Activated CD4-positive, alpha-beta T cell treated with anti-CD3 and anti-CD28 coated beads for 36 hours (primary cell): ENCODE measurements around the gene SSX2IP. TPM values are rescaled to one million over a fixed set of nuclear protein-coding genes. Genes with fewer than 3 reads are reported as not detected.
"Not testable (repeated sequence)": the region's sequence is repeated elsewhere in the genome, so short reads cannot be mapped to it uniquely, and the experiment has no call there.

Experiments
- ATAC-seq: fragments of 200-7000 bp; cut with Tn5 transposase; one replicate; pipeline ENCODE4 v1.10.0; 2021; ENCODE audit warnings: mild to moderate bottlenecking, moderate library complexity
- CTCF ChIA-PET: fragments of 350-600 bp; sonication (Branson Sonifier 250); formaldehyde crosslinking; loops from one replicate; lab custom pipeline; 2021; ENCODE audit warnings: antibody characterized with exemption; lab: Charles Lee
- POLR2A ChIA-PET: fragments of 350-600 bp; sonication (Branson Sonifier 250); formaldehyde crosslinking; loops from one replicate; lab custom pipeline; 2021; ENCODE audit warnings: antibody characterized with exemption, inconsistent platforms; lab: Charles Lee
- DNase-seq: peaks from one replicate; pipeline ENCODE4 v3.0.0-alpha.2; 2020
- H3K27ac Mint-ChIP-seq: one replicate; pipeline ENCODE4 v1.8.0; 2021; ENCODE audit warnings: mixed read lengths
- H3K27me3 Mint-ChIP-seq: one replicate; pipeline ENCODE4 v1.8.0; 2021; ENCODE audit warnings: mixed read lengths
- H3K36me3 Mint-ChIP-seq: one replicate; pipeline ENCODE4 v1.8.0; 2021; ENCODE audit warnings: low read depth, mixed read lengths
- H3K4me1 Mint-ChIP-seq: one replicate; pipeline ENCODE4 v1.8.0; 2021; ENCODE audit warnings: mixed read lengths
- H3K4me3 Mint-ChIP-seq: one replicate; pipeline ENCODE4 v1.8.0; 2021; ENCODE audit warnings: mild to moderate bottlenecking, moderate library complexity, mixed read lengths
- H3K9me3 Mint-ChIP-seq: one replicate; pipeline ENCODE4 v1.8.0; 2021; ENCODE audit warnings: low read depth, mixed read lengths
- intact Hi-C, 2 experiments: fragments of 100-400 bp; cut with DNase I in 1 of 2; cut with micrococcal nuclease in 1 of 2; formaldehyde crosslinking; loops; one replicate each; pipeline versions ENCODE4 v1.14.2 to v1.15.1; 2022 to 2024; cut with DNase I, micrococcal nuclease
- total RNA-seq, 2 experiments: library from RNA; stranded (reverse); gene quantifications; one replicate each; pipeline ENCODE4 v1.2.3, GENCODE V29; 2021

The SSX2IP gene
- total RNA-seq, 2 experiments from 2014 or later: 10.3 to 12.3 TPM

DNA sequence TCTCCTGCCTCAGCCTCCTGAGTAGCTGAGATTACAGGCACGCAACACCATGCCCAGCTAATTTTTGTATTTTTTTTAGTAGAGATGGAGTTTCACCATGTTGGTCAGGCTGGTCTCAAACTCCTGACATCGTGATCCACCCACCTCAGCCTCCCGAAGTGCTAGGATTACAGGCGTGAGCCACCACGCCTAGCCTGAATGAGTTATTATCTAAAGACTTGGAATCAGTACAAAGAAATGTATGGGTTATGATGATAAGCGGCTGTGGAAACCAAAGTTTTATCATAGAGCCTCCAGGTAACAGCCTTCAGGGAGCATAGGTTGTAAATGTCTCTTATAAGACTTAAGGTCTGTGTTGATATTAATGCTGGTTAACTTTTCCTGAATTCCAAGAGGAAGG is 50.5 kb downstream of the SSX2IP start:
- H3K27ac Mint-ChIP-seq, intact Hi-C loops, H3K9me3 Mint-ChIP-seq, ATAC-seq, H3K4me3 Mint-ChIP-seq, H3K4me1 Mint-ChIP-seq, DNase-seq, POLR2A ChIA-PET, H3K36me3 Mint-ChIP-seq, H3K27me3 Mint-ChIP-seq: not testable (repeated sequence)
- CTCF ChIA-PET: interaction anchor here (1.1 to 1.2 kb wide), 2 partner anchors 9 to 143 kb away, joined by 3 to 4 read pairs; no protein-coding TSS in a partner anchor

DNA sequence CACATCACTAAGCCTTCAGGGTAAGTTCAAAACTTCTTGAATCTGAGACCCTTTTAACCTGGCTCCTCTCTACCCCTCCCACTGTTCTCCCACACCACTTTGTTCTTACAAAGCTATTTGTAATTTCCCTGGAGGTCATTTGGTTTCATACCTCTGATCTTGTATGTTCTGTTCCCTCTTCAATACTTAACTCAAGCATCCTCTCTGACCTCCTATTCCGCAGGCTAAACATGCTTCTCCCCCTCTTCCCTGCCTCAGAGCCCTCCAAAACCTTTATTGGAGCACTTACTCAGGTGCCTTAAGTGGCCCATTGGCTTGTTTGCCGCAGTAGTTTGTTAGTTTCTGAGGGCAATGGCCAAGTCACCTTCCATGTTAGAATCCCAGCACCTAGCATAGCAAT is 54.8 kb downstream of the SSX2IP start:
- peaks cover 6% of the 10 kb centered on the region for H3K4me1 Mint-ChIP-seq
- intact Hi-C loops: no loop called here
- no peak for DNase-seq
- POLR2A ChIA-PET: no interaction called here
- CTCF ChIA-PET: interaction anchor here (0.7 kb wide), 1 partner anchor 1582 kb away, joined by 3 read pairs; no protein-coding TSS in a partner anchor
- H3K27me3 Mint-ChIP-seq: no peaks in the 10 kb centered on the region
- H3K9me3 Mint-ChIP-seq: no peaks in the 10 kb centered on the region
- no peaks in the 10 kb centered on the region for H3K36me3 Mint-ChIP-seq
- H3K4me3 Mint-ChIP-seq: no peak overlapping the region
- ATAC-seq: no peak
- no peak overlapping the region for H3K27ac Mint-ChIP-seq

DNA sequence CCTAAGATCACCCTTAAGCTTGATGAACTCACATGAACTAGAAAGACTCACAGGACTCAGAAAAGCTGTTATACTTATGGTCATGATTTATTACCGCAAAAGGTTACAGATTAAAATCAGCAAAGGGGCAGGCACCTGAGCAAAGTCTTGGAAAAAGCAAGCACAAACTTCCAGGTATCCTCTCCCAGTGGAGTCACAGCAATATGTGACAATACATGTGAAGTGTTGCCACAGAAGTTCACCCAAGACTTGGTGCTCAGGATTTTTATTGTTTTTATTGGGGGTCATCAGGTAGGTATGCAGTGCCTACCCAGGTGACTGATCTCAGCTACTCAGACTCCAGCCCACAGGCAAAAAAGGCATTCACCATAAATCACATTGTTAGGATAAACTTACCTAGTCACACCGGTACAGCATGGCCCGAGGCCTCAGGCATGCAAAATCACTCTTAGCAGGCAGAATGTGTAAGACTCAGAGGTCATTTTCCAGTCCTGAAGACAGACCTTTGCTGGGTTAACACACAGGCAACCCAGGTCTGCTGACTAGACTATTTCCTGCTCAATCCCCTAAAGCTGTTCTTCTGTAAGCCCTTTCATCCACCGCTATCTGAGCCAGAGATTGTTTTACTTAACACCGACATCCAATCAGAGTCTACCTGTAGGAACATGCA is 55.6 kb downstream of the SSX2IP start:
- Mint-ChIP-seq H3K36me3 (no peaks in the 10 kb centered on the region), H3K9me3 (no peaks in the 10 kb centered on the region), H3K27ac (no peak overlapping the region), H3K27me3 (no peaks in the 10 kb centered on the region), H3K4me3 (no peak overlapping the region), H3K4me1 (peaks cover 6% of the 10 kb centered on the region)
- CTCF ChIA-PET: interaction anchor here (0.5 to 1.0 kb wide), 3 partner anchors 14 to 155 kb away, joined by 3 to 4 read pairs (median 3); no protein-coding TSS in a partner anchor
- intact Hi-C loops: no loop called here
- POLR2A ChIA-PET: no interaction called here
- ATAC-seq: no peak
- DNase-seq: no peak

DNA sequence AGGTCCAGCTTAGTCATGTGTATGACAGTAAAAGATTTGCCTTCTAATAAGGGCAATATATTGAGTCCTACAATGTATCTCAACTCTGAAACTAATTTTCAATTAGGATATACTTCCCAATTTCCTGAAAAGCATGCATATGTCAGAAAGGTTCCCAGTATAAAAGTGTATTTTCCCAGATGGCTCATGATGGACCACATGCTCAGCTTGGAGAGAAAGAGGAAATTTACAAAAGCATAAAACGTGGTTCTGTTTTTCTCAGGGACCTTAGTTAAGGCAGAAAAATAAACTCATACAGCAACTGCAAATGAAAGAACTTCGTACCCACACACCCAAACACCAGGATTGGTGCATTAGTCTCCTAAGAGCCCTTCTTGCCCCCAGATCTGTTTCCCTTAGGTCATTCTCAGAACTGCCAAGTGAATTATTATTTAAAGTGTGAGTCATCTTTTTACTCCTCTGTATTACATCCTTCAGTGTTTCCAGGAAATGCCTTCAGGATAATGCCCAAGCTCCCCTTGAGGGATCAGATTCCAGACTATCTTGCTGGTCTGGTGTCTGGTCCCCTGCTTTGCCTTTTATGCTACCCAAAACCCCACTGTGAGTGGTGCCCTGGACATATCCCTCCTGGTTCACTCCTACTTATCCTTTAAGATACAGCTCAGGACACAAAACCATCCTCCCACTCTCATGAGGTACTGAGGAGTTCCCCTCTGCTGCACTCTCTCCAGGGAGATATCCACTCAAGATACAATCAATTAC is 57.4 kb downstream of the SSX2IP start:
- H3K4me3 Mint-ChIP-seq: no peak overlapping the region
- H3K9me3 Mint-ChIP-seq: no peaks in the 10 kb centered on the region
- intact Hi-C loops: no loop called here
- H3K27ac Mint-ChIP-seq: no peak overlapping the region
- ChIA-PET CTCF (interaction anchor here (0.7 to 1.6 kb wide), 5 partner anchors 9 to 139 kb away, joined by 3 to 5 read pairs (median 3); no protein-coding TSS in a partner anchor), POLR2A (no interaction called here)
- DNase-seq (no peak), ATAC-seq (peak; percentile 74)
- peaks cover 6% of the 10 kb centered on the region for H3K4me1 Mint-ChIP-seq
- no peaks in the 10 kb centered on the region for H3K36me3 Mint-ChIP-seq
- no peaks in the 10 kb centered on the region for H3K27me3 Mint-ChIP-seq

DNA sequence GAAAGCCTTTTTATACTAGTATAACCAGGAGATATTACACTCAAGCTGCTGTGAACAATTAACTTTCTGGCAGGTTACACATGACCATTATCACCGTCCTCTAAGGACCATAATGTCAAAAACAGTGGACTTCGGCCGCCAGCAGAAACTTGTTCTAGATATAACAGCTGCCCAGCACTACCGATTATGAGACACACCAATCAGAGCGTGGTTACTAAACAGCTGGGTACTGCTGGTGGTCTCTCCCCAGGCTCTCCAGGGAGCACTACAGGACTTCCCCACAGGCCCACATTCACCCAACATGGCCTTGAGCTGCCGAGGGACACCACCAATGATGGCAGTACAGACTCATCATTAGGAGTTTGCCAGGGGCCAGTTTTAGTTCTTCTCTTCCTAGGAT is 58.1 kb downstream of the SSX2IP start:
- H3K4me3 Mint-ChIP-seq: no peak overlapping the region
- peaks cover 6% of the 10 kb centered on the region for H3K4me1 Mint-ChIP-seq
- H3K27me3 Mint-ChIP-seq: no peaks in the 10 kb centered on the region
- ATAC-seq (no peak), DNase-seq (no peak)
- H3K36me3 Mint-ChIP-seq: no peaks in the 10 kb centered on the region
- intact Hi-C loops: no loop called here
- H3K27ac Mint-ChIP-seq: no peak overlapping the region
- CTCF ChIA-PET: interaction anchor here (1.0 to 1.6 kb wide), 4 partner anchors 10 to 115 kb away, joined by 3 to 5 read pairs (median 3); no protein-coding TSS in a partner anchor
- H3K9me3 Mint-ChIP-seq: no peaks in the 10 kb centered on the region
- POLR2A ChIA-PET: no interaction called here

DNA sequence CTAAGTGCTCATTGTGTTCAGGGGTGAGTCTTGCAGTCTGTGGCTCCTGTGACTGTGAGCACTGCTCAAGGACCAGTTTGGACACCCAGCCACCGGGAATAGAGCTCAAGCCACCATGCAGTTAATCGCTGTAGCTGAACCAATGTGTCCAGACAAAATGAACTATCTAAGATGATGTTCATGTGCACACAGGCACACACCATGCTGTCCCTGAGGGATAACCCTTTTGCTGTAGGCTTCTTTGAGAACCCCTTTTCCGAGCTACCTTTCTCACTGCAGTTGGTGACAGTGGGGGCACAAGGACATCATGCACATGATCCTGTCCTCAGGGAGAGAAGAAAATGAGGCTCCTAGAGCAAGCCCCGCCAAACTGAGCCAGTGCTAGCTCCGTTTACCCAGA is 65.4 kb downstream of the SSX2IP start:
- Mint-ChIP-seq H3K27ac (no peak overlapping the region), H3K9me3 (no peaks in the 10 kb centered on the region), H3K27me3 (no peaks in the 10 kb centered on the region), H3K36me3 (no peaks in the 10 kb centered on the region), H3K4me1 (peaks cover 12% of the 10 kb centered on the region), H3K4me3 (no peak overlapping the region)
- ChIA-PET POLR2A (no interaction called here), CTCF (interaction anchor here (0.7 to 1.5 kb wide), 5 partner anchors 18 to 187 kb away, joined by 3 to 5 read pairs (median 3); no protein-coding TSS in a partner anchor)
- no peak for ATAC-seq
- intact Hi-C loops: loop anchor here (5.0 to 10.0 kb wide), 4 partner anchors 67 to 690 kb away; partner anchors contain the start of genes PRKACB (in 1 of the 2), SSX2IP (in 1 of the 2) and TTLL7 (in 1 of the 2)
- no peak for DNase-seq

DNA sequence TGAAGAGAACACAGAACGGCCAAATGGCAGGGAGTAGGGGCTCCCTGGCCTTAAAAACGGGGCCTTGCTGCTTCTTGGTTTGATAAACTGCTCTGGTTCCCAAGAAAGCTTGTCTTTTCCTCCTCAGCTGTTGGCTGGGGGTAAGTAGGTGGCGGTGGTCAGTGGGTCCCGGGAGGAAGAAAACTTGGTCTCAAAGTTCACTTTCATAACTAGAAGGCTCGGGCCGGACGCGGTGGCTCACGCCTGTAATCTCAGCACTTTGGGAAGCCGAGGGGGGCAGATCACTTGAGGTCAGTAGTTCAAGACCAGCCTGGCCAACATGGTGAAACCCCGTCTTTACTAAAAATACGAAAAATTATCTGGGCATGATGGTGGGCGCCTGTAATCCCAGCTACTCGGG is 68.7 kb downstream of the SSX2IP start:
- Mint-ChIP-seq H3K36me3 (no peaks in the 10 kb centered on the region), H3K4me1 (peaks cover 20% of the 10 kb centered on the region), H3K27ac (no peak overlapping the region), H3K27me3 (no peaks in the 10 kb centered on the region), H3K4me3 (no peak overlapping the region), H3K9me3 (no peaks in the 10 kb centered on the region)
- ChIA-PET CTCF (interaction anchor here (0.8 to 5.1 kb wide), 6 partner anchors 26 to 187 kb away, joined by 3 to 31 read pairs (median 4); no protein-coding TSS in a partner anchor), POLR2A (no interaction called here)
- no peak for DNase-seq
- ATAC-seq: no peak
- intact Hi-C loops: loop anchor here (1.0 to 10.0 kb wide), 10 partner anchors 71 to 687 kb away; partner anchors contain the start of genes PRKACB (in 1 of the 2), RPF1 (in 1 of the 2), SSX2IP (in 1 of the 2) and TTLL7 (in 1 of the 2)

DNA sequence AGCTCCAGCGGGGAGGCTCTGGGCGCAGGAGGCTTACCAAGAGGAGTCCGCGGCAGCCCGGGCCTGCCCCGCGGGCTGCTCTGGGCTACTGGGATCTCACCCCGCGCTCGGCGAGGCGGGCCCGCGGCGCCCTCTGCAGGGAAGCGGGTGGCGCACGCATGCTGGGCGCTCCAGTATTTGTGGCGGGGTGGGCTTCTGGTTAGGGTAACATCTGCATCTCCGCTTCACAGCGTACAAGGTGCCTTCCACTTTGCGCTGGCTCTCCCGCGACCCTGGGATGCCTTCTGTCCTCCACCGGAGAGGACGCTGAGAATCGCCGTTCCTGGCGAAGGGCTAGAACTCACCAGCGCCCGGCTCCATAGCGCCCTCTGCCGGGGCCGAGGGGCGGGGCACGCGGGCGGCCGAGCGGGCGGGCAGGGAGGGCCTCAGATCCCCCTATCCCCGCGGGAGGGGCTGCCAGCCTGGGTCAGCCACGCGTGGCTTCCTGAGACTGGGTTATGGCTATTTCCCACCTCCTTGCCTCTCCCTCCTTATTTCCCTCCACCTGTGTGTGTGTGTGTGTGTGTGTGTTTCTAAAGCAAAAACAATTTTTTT is 69.4 kb downstream of the SSX2IP start:
- POLR2A ChIA-PET: interaction anchor here (1.0 to 1.3 kb wide), 2 partner anchors 47 to 115 kb away, joined by 5 to 7 read pairs; partner anchors contain the start of genes CTBS, GNG5 and SPATA1
- Mint-ChIP-seq H3K36me3 (no peaks in the 10 kb centered on the region), H3K27me3 (no peaks in the 10 kb centered on the region), H3K4me1 (peaks cover 20% of the 10 kb centered on the region), H3K4me3 (peak overlapping the region; percentile 80), H3K9me3 (no peaks in the 10 kb centered on the region), H3K27ac (peak overlapping the region; percentile 91)
- CTCF ChIA-PET: interaction anchor here (0.6 to 5.1 kb wide), 34 partner anchors 13 to 477 kb away, joined by 3 to 31 read pairs (median 4); partner anchors contain the start of genes CTBS, GNG5, PRKACB and RPF1
- ATAC-seq (peak; percentile 90), DNase-seq (peak; percentile 91)
- intact Hi-C loops: loop anchor here (1.0 to 10.0 kb wide), 14 partner anchors 47 to 686 kb away; partner anchors contain the start of genes RPF1 (in 2 of the 2), CTBS (in 1 of the 2), GNG5 (in 1 of the 2) and PRKACB (in 1 of the 2)

DNA sequence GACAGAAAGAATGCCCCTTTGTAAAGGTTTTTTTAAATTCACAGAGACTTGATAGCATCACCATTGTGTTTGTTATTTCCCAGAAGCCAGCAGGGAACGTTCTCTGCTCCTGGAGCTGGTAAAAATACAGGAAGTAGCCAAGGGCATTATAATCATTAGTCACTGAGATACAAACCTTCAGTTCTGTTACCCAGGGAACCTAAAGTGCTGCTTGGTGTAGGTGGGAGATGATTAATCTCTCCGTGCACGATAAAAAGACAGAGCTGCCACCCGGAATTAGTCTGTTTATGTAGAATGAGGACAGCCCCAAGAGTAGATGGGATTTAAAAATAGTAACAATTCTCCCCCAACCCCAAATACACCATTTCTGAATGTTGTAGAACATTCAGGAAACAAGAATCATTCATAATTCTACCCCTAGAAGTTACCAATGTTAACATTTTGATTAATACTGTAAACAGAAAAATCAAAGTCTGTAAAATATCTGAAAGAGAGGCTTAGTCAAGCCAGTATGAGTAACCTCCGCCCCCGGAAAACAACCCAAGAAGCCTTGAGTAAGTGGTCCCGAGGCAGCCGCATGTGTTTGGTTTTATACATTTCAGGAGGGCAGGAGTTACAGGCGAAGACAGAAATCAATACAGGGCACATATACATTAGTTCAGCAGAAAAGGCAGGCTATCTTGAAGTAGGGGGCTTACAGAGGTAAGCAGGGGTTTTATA is 70.7 kb downstream of the SSX2IP start:
- Mint-ChIP-seq H3K4me3 (peak overlapping the region; percentile 48), H3K36me3 (no peaks in the 10 kb centered on the region), H3K4me1 (peaks cover 20% of the 10 kb centered on the region), H3K9me3 (peaks cover under 1% of the 10 kb centered on the region), H3K27me3 (no peaks in the 10 kb centered on the region), H3K27ac (peak overlapping the region; percentile 84)
- peak; percentile 69 for ATAC-seq
- peak; percentile 83 for DNase-seq
- POLR2A ChIA-PET: interaction anchor here (0.5 to 1.4 kb wide), 4 partner anchors 8 to 1776 kb away, joined by 4 to 12 read pairs (median 4); partner anchors contain the start of gene CTBS
- intact Hi-C loops: loop anchor here (1.0 to 10.0 kb wide), 16 partner anchors 20 to 685 kb away; partner anchors contain the start of genes SSX2IP (in 2 of the 2), CTBS (in 1 of the 2), GNG5 (in 1 of the 2) and PRKACB (in 1 of the 2)
- CTCF ChIA-PET: interaction anchor here (0.7 to 5.1 kb wide), 24 partner anchors 13 to 476 kb away, joined by 3 to 31 read pairs (median 4); partner anchors contain the start of genes CTBS, PRKACB and RPF1

DNA sequence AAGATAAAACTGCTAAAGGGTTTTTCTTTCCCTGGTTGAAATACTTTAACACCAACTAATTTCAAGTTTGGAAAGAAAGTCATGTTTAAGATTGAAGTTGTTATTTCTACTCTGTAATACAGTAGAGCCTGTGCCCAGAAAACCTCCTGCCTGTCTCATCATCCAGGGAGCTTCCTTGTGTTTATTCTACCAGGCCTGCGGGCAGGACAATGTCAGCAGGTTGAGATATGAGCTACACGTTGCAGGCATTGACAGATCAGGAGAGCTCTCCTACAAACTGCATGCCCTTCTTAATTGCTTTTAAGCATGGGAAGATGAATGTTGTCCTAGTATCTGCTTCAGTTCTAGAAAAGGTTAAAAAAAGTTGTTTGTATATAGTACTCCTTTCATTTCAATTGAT is 72.9 kb downstream of the SSX2IP start:
- CTCF ChIA-PET: no interaction called here
- H3K27ac Mint-ChIP-seq: no peak overlapping the region
- intact Hi-C loops: no loop called here
- no peak for ATAC-seq
- POLR2A ChIA-PET: no interaction called here
- no peak overlapping the region for H3K4me3 Mint-ChIP-seq
- peaks cover 20% of the 10 kb centered on the region for H3K4me1 Mint-ChIP-seq
- no peaks in the 10 kb centered on the region for H3K27me3 Mint-ChIP-seq
- no peaks in the 10 kb centered on the region for H3K36me3 Mint-ChIP-seq
- H3K9me3 Mint-ChIP-seq: peaks cover 5% of the 10 kb centered on the region
- DNase-seq: no peak
